ENCODE data around the gene CIAPIN1.

CIAPIN1 gene

DNA sequence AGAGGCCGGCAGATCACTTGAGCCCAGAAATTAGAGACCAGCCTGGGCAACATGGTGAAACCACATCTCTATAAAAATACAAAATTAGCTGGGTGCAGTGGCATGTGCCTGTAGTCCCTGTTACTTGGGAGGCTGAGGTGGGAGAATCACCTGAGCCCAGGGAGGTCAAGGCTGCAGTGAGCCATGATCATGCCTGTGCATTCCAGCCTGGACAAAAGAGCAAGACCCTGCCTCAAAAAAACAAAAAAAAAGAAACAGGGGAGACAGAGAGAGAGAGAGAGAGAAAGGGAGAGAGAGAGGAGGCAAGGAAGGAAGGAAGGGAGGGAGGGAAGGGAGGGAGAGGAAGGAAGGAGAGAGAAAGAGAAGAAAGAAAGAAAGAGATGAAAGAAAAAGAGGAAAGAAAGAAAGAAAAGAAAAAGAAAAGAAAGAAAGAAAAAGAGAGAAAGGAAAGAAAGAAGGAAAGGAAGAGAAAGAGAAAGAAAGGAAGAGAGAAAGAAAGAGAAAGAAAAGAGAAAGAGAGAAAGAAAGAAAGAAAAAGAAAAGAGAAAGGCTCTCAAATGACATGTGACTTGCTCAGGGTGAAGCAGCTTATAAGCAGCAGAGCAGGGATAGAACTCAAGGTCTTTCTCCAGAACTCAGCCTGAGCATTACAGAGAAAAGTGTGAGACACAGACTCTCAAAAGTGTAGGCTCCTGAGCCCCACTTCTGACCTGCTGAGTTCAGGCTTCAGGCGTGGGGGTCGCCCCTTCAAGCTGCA lies 59.4 kb downstream of the CIAPIN1 start:
- DNase-seq (ENCODE audit: low read depth), result no peak
- no peak overlapping the region for H3K4me3 ChIP-seq (ENCODE audit: low read length)
- TF ChIP-seq CTCF (IDR thresholded peaks at IDR 0.05; ENCODE audit: insufficient read depth, low read depth, low read length, missing control alignments), result no peak

DNA sequence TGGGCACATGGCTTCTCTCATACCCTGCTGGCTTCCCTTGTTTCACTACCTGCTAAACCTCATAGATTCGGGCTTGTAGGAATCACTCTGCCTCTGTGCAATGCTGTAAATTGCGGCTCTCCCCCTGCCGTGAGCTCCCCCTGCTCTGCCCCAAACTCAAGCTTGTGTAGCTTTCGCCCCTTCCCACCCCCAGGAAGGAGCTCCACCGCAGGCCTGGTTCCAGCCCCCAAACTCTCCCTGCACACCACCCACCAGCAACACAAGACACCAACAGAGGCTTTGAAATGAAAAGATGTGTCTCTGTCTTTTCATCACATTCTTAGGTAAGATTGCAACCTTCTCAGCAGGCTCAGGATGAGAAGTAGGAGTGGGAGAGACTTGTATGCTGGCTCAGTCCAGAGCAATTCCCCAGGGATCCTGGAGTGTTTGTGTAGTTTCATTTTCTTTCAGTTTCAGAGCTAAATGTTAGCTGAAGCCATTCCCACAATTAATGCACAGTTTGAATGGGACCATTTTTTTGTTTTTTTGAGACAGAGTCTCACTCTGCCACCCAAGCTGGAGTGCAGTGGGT lies 60.7 kb downstream of the CIAPIN1 start:
- DNase-seq (ENCODE audit: low read depth), result no peak
- TF ChIP-seq CTCF (IDR thresholded peaks at IDR 0.05; ENCODE audit: insufficient read depth, low read depth, low read length, missing control alignments), result no peak

DNA sequence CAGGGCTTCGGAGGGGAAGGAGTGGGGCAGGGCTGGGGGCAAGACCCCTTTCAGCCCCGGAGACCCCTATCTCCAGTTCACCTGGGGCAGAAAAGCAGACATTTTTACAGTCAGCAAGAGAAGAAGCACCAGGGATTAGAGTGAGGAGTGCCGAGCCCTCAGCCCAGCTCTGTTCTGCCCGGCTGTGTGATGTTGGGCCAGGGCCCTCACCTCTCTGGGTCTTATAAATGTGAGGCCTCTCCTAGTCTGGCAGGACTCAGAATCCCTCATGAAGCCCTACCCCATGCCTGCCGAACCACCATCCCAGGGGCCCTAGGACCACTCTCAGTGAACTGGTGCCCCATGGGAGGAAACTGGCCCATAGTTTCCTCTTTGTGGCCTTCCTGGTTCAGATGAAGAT lies 62.1 kb downstream of the CIAPIN1 start:
- no peak for TF ChIP-seq CTCF (IDR thresholded peaks at IDR 0.05; ENCODE audit: insufficient read depth, low read depth, low read length, missing control alignments)
- DNase-seq (ENCODE audit: low read depth), result no peak
- H3K4me3 ChIP-seq (ENCODE audit: low read length), result no peak overlapping the region

More for the DNA sequence above, 60.7 kb downstream of the CIAPIN1 start:
- no peak overlapping the region for H3K4me3 ChIP-seq (ENCODE audit: low read length)

GRCh38 chr16:57384248-57385070 lies 62.7 kb downstream of the CIAPIN1 start:
- no peak overlapping the region for H3K4me3 ChIP-seq (ENCODE audit: low read length)
- DNase-seq (ENCODE audit: low read depth), result no peak
- TF ChIP-seq CTCF (IDR thresholded peaks at IDR 0.05; ENCODE audit: insufficient read depth, low read depth, low read length, missing control alignments), result no peak

DNA sequence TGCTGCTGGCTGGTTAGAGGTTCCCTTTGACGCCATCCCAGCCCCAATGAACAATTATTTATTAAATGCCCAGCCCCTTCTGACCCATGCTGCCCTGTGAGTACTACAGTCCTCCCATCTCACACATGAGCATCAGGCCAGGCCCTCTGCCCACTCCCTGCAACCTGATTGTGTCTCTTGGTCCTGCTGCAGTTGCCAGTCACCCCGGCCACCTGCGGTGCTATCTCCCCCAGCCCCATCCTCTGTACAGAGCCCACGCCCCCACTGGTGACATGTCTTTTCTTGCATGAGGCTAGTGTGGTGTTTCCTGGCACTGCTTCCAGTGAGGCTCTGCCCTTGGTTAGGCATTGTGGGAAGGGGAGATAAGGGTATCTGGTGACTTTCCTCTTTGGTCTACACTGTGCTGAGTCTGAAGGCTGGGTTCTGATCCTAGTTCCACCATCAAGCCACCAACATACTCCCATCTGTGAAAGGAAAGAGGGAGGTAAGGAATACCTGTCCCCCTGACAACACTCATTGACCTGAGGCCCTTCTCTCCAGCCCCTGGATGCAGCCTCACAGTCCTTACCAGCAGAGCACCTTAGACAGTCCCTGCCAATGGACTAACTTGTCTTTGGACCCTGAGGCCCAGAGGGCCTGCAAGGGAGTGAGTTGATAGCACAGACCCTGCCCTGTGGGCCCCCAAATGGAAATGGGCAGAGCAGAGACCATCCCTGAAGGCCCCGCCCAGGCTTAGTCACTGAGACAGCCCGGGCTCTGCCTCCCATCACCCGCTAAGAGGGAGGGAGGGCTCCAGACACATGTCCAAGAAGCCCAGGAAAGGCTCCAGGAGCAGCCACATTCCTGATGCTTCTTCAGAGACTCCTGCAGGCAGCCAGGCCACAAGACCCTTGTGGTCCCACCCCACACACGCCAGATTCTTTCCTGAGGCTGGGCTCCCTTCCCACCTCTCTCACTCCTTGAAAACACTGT lies 63.6 kb downstream of the CIAPIN1 start:
- TF ChIP-seq CTCF (IDR thresholded peaks at IDR 0.05; ENCODE audit: insufficient read depth, low read depth, low read length, missing control alignments), result no peak
- DNase-seq (ENCODE audit: low read depth), result no peak
- no peak overlapping the region for H3K4me3 ChIP-seq (ENCODE audit: low read length)

DNA sequence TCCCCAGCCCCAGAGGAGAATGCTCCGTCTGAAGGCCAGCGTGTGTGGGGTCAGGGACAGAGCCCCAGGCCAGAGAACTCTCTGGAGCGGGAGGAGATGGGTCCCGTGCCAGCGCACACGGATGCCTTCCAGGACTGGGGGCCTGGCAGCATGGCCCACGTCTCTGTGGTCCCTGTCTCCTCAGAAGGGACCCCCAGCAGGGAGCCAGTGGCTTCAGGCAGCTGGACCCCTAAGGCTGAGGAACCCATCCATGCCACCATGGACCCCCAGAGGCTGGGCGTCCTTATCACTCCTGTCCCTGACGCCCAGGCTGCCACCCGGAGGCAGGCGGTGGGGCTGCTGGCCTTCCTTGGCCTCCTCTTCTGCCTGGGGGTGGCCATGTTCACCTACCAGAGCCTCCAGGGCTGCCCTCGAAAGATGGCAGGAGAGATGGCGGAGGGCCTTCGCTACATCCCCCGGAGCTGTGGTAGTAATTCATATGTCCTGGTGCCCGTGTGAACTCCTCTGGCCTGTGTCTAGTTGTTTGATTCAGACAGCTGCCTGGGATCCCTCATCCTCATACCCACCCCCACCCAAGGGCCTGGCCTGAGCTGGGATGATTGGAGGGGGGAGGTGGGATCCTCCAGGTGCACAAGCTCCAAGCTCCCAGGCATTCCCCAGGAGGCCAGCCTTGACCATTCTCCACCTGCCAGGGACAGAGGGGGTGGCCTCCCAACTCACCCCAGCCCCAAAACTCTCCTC lies 64.5 kb downstream of the CIAPIN1 start:
- no peak for DNase-seq (ENCODE audit: low read depth)
- TF ChIP-seq CTCF (IDR thresholded peaks at IDR 0.05; ENCODE audit: insufficient read depth, low read depth, low read length, missing control alignments), result no peak
- H3K4me3 ChIP-seq (ENCODE audit: low read length), result no peak overlapping the region

Data from epithelial cell of esophagus (primary cell).